Measurements from ENCODE around the gene TFRC.

DNA sequence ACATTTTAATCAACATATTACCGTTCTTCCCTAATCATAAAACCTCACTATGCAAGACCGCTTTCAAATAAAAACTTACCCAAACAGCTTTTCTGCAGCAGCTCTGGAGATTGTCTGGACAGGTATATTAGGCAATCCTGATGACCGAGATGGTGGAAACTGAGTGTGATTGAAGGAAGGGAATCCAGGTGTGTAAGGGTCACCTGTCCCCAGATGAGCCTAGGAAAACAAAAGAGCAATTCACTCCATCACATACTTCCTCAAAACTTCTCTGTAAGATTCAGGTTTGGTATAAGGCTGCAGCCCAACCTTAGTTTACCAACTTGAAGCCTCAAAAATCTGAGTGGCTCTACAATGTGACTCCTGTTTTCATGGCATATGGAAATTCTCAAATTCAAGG, 14.5 kb downstream of the TFRC start:
- TF ChIP-seq GATA3 (IDR thresholded peaks at IDR 0.05; ENCODE audit: low read depth, low read length) (no peak), GATA2 (IDR thresholded peaks at IDR 0.05; ENCODE audit: low read depth, low read length) (no peak)
